Measurements from ENCODE around the gene ASCC2.

The ASCC2 gene

GRCh38 chr22:29882716-29883044 is 44.6 kb upstream of the ASCC2 start:
- ChIA-PET POLR2A (interaction anchor here (1.1 to 1.5 kb wide), 9 partner anchors 8 to 112 kb away, joined by 3 to 8 read pairs (median 3); no protein-coding TSS in a partner anchor), CTCF (no interaction called here)
- DNase-seq (ENCODE audit: extremely low spot score), result no peak
- TF ChIP-seq, protein P1, sequence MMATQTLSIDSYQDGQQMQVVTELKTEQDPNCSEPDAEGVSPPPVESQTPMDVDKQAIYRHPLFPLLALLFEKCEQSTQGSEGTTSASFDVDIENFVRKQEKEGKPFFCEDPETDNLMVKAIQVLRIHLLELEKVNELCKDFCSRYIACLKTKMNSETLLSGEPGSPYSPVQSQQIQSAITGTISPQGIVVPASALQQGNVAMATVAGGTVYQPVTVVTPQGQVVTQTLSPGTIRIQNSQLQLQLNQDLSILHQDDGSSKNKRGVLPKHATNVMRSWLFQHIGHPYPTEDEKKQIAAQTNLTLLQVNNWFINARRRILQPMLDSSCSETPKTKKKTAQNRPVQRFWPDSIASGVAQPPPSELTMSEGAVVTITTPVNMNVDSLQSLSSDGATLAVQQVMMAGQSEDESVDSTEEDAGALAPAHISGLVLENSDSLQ (IDR thresholded peaks at IDR 0.05), result no peak
- TF ChIP-seq TARDBP (IDR thresholded peaks at IDR 0.05) (no peak), NFRKB (IDR thresholded peaks at IDR 0.05) (no peak), CTBP1 (IDR thresholded peaks at IDR 0.05; ENCODE audit: borderline replicate concordance) (no peak), HDGF (IDR thresholded peaks at IDR 0.05; ENCODE audit: borderline replicate concordance) (no peak), ARNT (IDR thresholded peaks at IDR 0.05) (no peak), FOXA1 (IDR thresholded peaks at IDR 0.05) (no peak), SP1 (IDR thresholded peaks at IDR 0.05) (no peak), SUZ12 (IDR thresholded peaks at IDR 0.05) (no peak), BHLHE40 (IDR thresholded peaks at IDR 0.05; ENCODE audit: borderline replicate concordance) (no peak), ZNF384 (IDR thresholded peaks at IDR 0.05) (no peak), FOXM1 (IDR thresholded peaks at IDR 0.05; ENCODE audit: borderline replicate concordance) (no peak), ELF4 (IDR thresholded peaks at IDR 0.05) (no peak), LEF1 (IDR thresholded peaks at IDR 0.05; ENCODE audit: borderline replicate concordance) (no peak)

- ChIA-PET POLR2A (no interaction called here), CTCF (no interaction called here)
- peak; percentile 53 for DNase-seq (ENCODE audit: extremely low spot score)
- no peak for TF ChIP-seq HDGF (IDR thresholded peaks at IDR 0.05; ENCODE audit: borderline replicate concordance)
- no peak for TF ChIP-seq ARNT (IDR thresholded peaks at IDR 0.05)
- no peak for TF ChIP-seq NFRKB (IDR thresholded peaks at IDR 0.05)
- TF ChIP-seq SUZ12 (IDR thresholded peaks at IDR 0.05), result no peak
- TF ChIP-seq CTBP1 (IDR thresholded peaks at IDR 0.05; ENCODE audit: borderline replicate concordance), result no peak
- TF ChIP-seq LEF1 (IDR thresholded peaks at IDR 0.05; ENCODE audit: borderline replicate concordance), result no peak
- no peak for TF ChIP-seq ZNF384 (IDR thresholded peaks at IDR 0.05)
- TF ChIP-seq BHLHE40 (IDR thresholded peaks at IDR 0.05; ENCODE audit: borderline replicate concordance), result no peak
- TF ChIP-seq FOXM1 (IDR thresholded peaks at IDR 0.05; ENCODE audit: borderline replicate concordance), result no peak
- TF ChIP-seq L3MBTL2 (conservative IDR thresholded peaks at IDR 0.05), result no peak
- no peak for TF ChIP-seq FOXA1 (IDR thresholded peaks at IDR 0.05)
- TF ChIP-seq ELF4 (IDR thresholded peaks at IDR 0.05), result no peak
- TF ChIP-seq TARDBP (IDR thresholded peaks at IDR 0.05), result no peak
- no peak for TF ChIP-seq FOXK2 (IDR thresholded peaks at IDR 0.05)
These were observed 41.7 kb upstream of the ASCC2 start for GRCh38 chr22:29879753-29880152.

- CTCF ChIA-PET, result no interaction called here
- TF ChIP-seq ZNF384 (IDR thresholded peaks at IDR 0.05), result no peak
- TF ChIP-seq FOXA1 (IDR thresholded peaks at IDR 0.05), result no peak
- TF ChIP-seq TARDBP (IDR thresholded peaks at IDR 0.05), result no peak
- no peak for TF ChIP-seq CTBP1 (IDR thresholded peaks at IDR 0.05; ENCODE audit: borderline replicate concordance)
- TF ChIP-seq LEF1 (IDR thresholded peaks at IDR 0.05; ENCODE audit: borderline replicate concordance), result no peak
- TF ChIP-seq HDGF (IDR thresholded peaks at IDR 0.05; ENCODE audit: borderline replicate concordance), result no peak
- TF ChIP-seq, protein P1 (IDR thresholded peaks at IDR 0.05), result no peak
- TF ChIP-seq FOXK2 (IDR thresholded peaks at IDR 0.05), result no peak
- TF ChIP-seq SP1 (IDR thresholded peaks at IDR 0.05), result no peak
- TF ChIP-seq SUZ12 (IDR thresholded peaks at IDR 0.05), result no peak
- DNase-seq (ENCODE audit: extremely low spot score), result no peak
- POLR2A ChIA-PET, result no interaction called here
These were observed 39.5 kb upstream of the ASCC2 start for GRCh38 chr22:29877620-29878019.

DNA sequence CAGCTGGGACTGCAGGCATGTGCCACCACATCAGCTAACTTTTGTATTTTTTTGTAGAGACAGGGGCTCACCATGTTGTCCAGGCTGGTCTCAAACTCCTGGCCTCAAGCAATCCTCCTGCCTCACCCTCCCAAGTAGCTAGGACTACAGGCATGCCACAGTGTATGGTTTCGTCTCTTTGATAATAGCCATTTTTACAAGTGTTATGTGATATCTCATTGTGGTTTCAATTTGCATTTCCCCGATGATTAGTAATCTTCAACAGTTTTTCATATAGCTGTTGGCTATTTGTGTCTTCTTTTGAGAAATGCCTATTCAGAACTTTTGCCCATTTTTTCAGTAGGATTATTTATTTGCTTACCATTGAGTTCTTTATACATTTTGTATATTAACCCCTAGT is 35.9 kb upstream of the ASCC2 start:
- ChIA-PET POLR2A (interaction anchor here (0.7 to 2.1 kb wide), 2 partner anchors 9 to 172 kb away, joined by 5 to 8 read pairs; partner anchors contain the start of gene MTMR3), CTCF (no interaction called here)
- DNase-seq (ENCODE audit: extremely low spot score), result no peak
- no peak for TF ChIP-seq FOXK2 (IDR thresholded peaks at IDR 0.05)
- TF ChIP-seq BHLHE40 (IDR thresholded peaks at IDR 0.05; ENCODE audit: borderline replicate concordance), result no peak
- no peak for TF ChIP-seq ELF4 (IDR thresholded peaks at IDR 0.05)
- TF ChIP-seq TARDBP (IDR thresholded peaks at IDR 0.05), result no peak
- TF ChIP-seq ARNT (IDR thresholded peaks at IDR 0.05), result no peak
- TF ChIP-seq, protein P1 (IDR thresholded peaks at IDR 0.05), result no peak

GRCh38 chr22:29872989-29873388 is 34.9 kb upstream of the ASCC2 start:
- POLR2A ChIA-PET, result no interaction called here
- TF ChIP-seq L3MBTL2 (conservative IDR thresholded peaks at IDR 0.05) (no peak), FOXA1 (IDR thresholded peaks at IDR 0.05) (no peak), ARNT (IDR thresholded peaks at IDR 0.05) (no peak), TARDBP (IDR thresholded peaks at IDR 0.05) (no peak), ZNF384 (IDR thresholded peaks at IDR 0.05) (no peak), ELF4 (IDR thresholded peaks at IDR 0.05) (no peak), NFRKB (IDR thresholded peaks at IDR 0.05) (no peak)
- CTCF ChIA-PET, result interaction anchor here (1.4 kb wide), 1 partner anchor 132 kb away, joined by 3 read pairs; no protein-coding TSS in a partner anchor

DNA sequence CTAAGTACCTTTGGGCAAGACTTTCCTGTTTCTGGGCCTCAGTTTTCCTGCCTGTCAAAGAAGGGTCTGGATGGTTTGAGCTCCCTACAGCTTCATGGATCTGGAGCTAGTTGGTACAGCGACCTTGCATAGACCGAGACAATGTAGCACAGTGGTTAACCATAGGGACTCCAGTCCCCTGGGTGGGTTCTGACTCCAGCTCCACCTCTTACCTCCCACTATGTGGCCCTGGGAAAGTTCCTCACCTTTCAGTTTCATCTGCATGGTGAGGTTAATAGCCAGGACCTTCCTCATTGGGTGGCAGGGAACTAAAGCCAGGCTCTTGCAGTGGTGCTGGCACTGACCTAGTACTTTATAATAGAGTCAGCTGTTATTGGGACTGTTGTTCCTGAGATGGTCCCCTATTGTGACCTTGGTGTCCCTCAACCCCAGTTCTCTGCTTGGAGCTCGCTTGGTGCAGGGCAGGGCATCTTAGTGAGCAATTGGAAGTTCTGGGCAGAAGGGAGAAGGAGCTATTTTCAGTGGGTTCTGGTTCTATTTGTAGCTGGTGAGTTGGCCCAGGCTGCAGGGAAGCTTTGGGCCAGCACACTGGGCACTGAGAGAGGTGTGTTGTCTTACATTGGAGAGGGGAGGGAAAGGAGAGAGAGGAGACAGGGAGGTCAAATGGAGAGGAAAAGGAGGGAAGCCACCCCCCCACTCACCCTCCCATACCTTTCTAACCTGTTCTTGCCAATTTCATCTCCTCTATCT is 34.2 kb upstream of the ASCC2 start:
- ChIA-PET POLR2A (interaction anchor here (0.6 to 0.8 kb wide), 2 partner anchors 11 to 32 kb away, joined by 3 read pairs; partner anchors contain the start of gene MTMR3), CTCF (interaction anchor here (1.4 kb wide), 1 partner anchor 133 kb away, joined by 3 read pairs; no protein-coding TSS in a partner anchor)
- DNase-seq (ENCODE audit: extremely low spot score), result no peak
- TF ChIP-seq ZNF384 (IDR thresholded peaks at IDR 0.05), result 0 out of 2 replicates have a peak, but pooled peaks have one; percentile 2
- TF ChIP-seq ARNT (IDR thresholded peaks at IDR 0.05), result no peak
- TF ChIP-seq TARDBP (IDR thresholded peaks at IDR 0.05), result no peak
- no peak for TF ChIP-seq CTBP1 (IDR thresholded peaks at IDR 0.05; ENCODE audit: borderline replicate concordance)

More at GRCh38 chr22:29872989-29873388, 34.9 kb upstream of the ASCC2 start:
- DNase-seq (ENCODE audit: extremely low spot score), result no peak

Measured in HEK293T (cell line).